ENCODE results near the gene COL1A1.

GRCh38 chr17:50177983-50178834 is 23.2 kb downstream of the COL1A1 start:
- peak; percentile 25 to 73 (median 65) for TF ChIP-seq CTCF (IDR thresholded peaks at IDR 0.05)
- TF ChIP-seq POLR2A (IDR thresholded peaks at IDR 0.05) = peak; percentile 38 to 40 (median 38)

Data from body of pancreas (tissue), 4 donors.